Adrenal gland (tissue), 5 donors: ENCODE measurements around the gene MED27.

Experiments
- POLR2A ChIP-seq, 2 donors: fragments of 450-650 bp; IDR thresholded peaks; one replicate each; pipeline ENCODE4 v1.6.1; 2017; ENCODE audit warnings: antibody characterized with exemption in 2 of 2, mild to moderate bottlenecking in 2 of 2, moderate library complexity in 1 of 2
- TF ChIP-seq, protein P1 (sequence below), 6 experiments: fragments of 450-650 bp in 4 of 6; fragments of 200-600 bp in 2 of 6; sonication (generic) in 1 of 6; IDR thresholded peaks; 1 replicate in 5 of 6; 2 replicates in 1 of 6; pipeline versions ENCODE4 v1.5.1 to v1.8.0; 2016 to 2021; ENCODE audit warnings: antibody characterized with exemption in 6 of 6, mild to moderate bottlenecking in 2 of 6, moderate library complexity in 1 of 6
- donor health status: DM: no; HTN: no; CAD: no.

DNA sequence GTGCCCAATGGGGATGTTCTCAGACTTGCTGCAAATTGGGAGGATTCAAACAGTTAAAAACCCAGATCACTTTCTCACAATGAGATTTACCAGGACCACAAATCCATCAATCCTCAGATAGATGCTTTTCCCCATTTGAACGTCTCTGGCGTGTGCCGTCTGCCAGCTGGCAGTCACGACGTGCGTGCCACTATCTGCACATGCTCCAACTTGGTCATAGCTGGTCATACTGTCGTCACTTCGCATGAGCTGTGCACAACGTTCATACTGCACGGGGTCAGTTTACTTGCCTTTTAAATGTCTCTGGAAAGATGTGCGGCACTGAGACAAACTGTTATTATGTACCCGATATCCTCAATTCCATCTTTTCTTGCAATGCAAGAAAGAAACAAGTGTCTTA lies 221.5 kb downstream of the MED27 start:
- TF ChIP-seq, protein P1, sequence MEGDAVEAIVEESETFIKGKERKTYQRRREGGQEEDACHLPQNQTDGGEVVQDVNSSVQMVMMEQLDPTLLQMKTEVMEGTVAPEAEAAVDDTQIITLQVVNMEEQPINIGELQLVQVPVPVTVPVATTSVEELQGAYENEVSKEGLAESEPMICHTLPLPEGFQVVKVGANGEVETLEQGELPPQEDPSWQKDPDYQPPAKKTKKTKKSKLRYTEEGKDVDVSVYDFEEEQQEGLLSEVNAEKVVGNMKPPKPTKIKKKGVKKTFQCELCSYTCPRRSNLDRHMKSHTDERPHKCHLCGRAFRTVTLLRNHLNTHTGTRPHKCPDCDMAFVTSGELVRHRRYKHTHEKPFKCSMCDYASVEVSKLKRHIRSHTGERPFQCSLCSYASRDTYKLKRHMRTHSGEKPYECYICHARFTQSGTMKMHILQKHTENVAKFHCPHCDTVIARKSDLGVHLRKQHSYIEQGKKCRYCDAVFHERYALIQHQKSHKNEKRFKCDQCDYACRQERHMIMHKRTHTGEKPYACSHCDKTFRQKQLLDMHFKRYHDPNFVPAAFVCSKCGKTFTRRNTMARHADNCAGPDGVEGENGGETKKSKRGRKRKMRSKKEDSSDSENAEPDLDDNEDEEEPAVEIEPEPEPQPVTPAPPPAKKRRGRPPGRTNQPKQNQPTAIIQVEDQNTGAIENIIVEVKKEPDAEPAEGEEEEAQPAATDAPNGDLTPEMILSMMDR (IDR thresholded peaks at IDR 0.05), result no peak
- TF ChIP-seq POLR2A (IDR thresholded peaks at IDR 0.05), result no peak
